NCI-H774 (cell line): ENCODE data around the gene NRP1.

Experiments used
- DNase-seq: peaks from one replicate; lab custom pipeline; 2025; lab: John Stamatoyannopoulos, UW

Gene NRP1

GRCh38 chr10:33349268-33349667 is 14.8 kb upstream of the NRP1 start:
- DNase-seq, result no peak

- DNase-seq, result no peak
Measured at GRCh38 chr10:33347211-33347610, 12.7 kb upstream of the NRP1 start.

GRCh38 chr10:33345236-33345635 is 10.8 kb upstream of the NRP1 start:
- DNase-seq, result no peak

GRCh38 chr10:33344676-33345075 is 10.2 kb upstream of the NRP1 start:
- no peak for DNase-seq

GRCh38 chr10:33341637-33342036 is 7.2 kb upstream of the NRP1 start:
- DNase-seq, result no peak

GRCh38 chr10:33337326-33337957 is 3.0 kb upstream of the NRP1 start:
- no peak for DNase-seq

GRCh38 chr10:33336582-33337325 is 2.3 kb upstream of the NRP1 start:
- DNase-seq, result no peak

- no peak for DNase-seq
Measured at GRCh38 chr10:33335801-33336581, 1.5 kb upstream of the NRP1 start.

- no peak for DNase-seq
Measured at GRCh38 chr10:33335551-33335800, 1.0 kb upstream of the NRP1 start.

GRCh38 chr10:33334805-33335550 is 511 bp upstream of the NRP1 start:
- DNase-seq, result peak; percentile 59

GRCh38 chr10:33333260-33334101 is 986 bp downstream of the NRP1 start:
- DNase-seq, result no peak

- DNase-seq, result no peak
Measured at GRCh38 chr10:33332183-33333065, 2.0 kb downstream of the NRP1 start.

- no peak for DNase-seq
Measured at GRCh38 chr10:33331379-33331694, 3.1 kb downstream of the NRP1 start.

GRCh38 chr10:33330543-33331378 is 3.7 kb downstream of the NRP1 start:
- DNase-seq, result peak; percentile 66

GRCh38 chr10:33329178-33329577 is 5.3 kb downstream of the NRP1 start:
- DNase-seq, result peak; percentile 40

- no peak for DNase-seq
Measured at GRCh38 chr10:33328253-33328652, 6.2 kb downstream of the NRP1 start.

- no peak for DNase-seq
Measured at GRCh38 chr10:33327751-33328150, 6.7 kb downstream of the NRP1 start.

- no peak for DNase-seq
Measured at GRCh38 chr10:33326933-33327332, 7.5 kb downstream of the NRP1 start.

- no peak for DNase-seq
Measured at GRCh38 chr10:33325929-33326328, 8.5 kb downstream of the NRP1 start.

- DNase-seq, result no peak
Measured at GRCh38 chr10:33323721-33324120, 10.7 kb downstream of the NRP1 start.
